GM19023 (cell line): ENCODE measurements around the gene SNRPD2.

ENCODE experiments used
- ATAC-seq: cut with Tn5 transposase; IDR thresholded peaks from one replicate; pipeline ENCODE4 v1.9.1; 2021; ENCODE audit warnings: mild to moderate bottlenecking, moderate library complexity; ENCODE audit not compliant: unreplicated experiment

Gene SNRPD2

GRCh38 chr19:45659096-45659729 is 32.5 kb downstream of the SNRPD2 start:
- no peak for ATAC-seq

GRCh38 chr19:45657520-45658167 is 34.1 kb downstream of the SNRPD2 start:
- ATAC-seq, result no peak

GRCh38 chr19:45655073-45655472 is 36.7 kb downstream of the SNRPD2 start:
- ATAC-seq, result no peak

GRCh38 chr19:45653634-45654033 is 38.1 kb downstream of the SNRPD2 start:
- no peak for ATAC-seq

GRCh38 chr19:45650722-45651121 is 41.0 kb downstream of the SNRPD2 start:
- ATAC-seq, result no peak

- no peak for ATAC-seq
These were observed 45.4 kb downstream of the SNRPD2 start for GRCh38 chr19:45646345-45646698.

GRCh38 chr19:45645631-45646344 is 46.0 kb downstream of the SNRPD2 start:
- peak; percentile 31 for ATAC-seq

GRCh38 chr19:45645068-45645630 is 46.6 kb downstream of the SNRPD2 start:
- ATAC-seq, result no peak

GRCh38 chr19:45643927-45644771 is 47.6 kb downstream of the SNRPD2 start:
- no peak for ATAC-seq

GRCh38 chr19:45643024-45643926 is 48.5 kb downstream of the SNRPD2 start:
- no peak for ATAC-seq

- ATAC-seq, result peak; percentile 33
These were observed 50.3 kb downstream of the SNRPD2 start for GRCh38 chr19:45641274-45642105.

- no peak for ATAC-seq
These were observed 50.9 kb downstream of the SNRPD2 start for GRCh38 chr19:45640849-45641273.

GRCh38 chr19:45638930-45639729 is 52.6 kb downstream of the SNRPD2 start, which contains the start of gene EML2:
EML2 (minus strand) TSS chr19:45639397; CDS start chr19:45639376, 21 bp downstream.
- no peak for ATAC-seq

- ATAC-seq, result no peak
These were observed 53.7 kb downstream of the SNRPD2 start for GRCh38 chr19:45637890-45638667.
